Tibial artery (tissue), 4 donors: Measurements from ENCODE around the gene IPO8.

Source experiments
- DNase-seq, 2 donors: peaks; one replicate each; pipeline ENCODE4 v3.0.0-alpha.2; 2019
- H3K27ac ChIP-seq, 2 donors: fragments of 200-600 bp; sonication (generic) in 1 of 2; 1 replicate in 1 of 2; 2 replicates in 1 of 2; pipeline ENCODE4 v1.5.1; 2018 to 2019; ENCODE audit warnings: mild to moderate bottlenecking in 1 of 2
- H3K27me3 ChIP-seq, 2 donors: fragments of 200-600 bp; sonication (generic) in 1 of 2; one replicate each; pipeline versions ENCODE4 v1.5.1 to v1.6.0; 2016 to 2019
- H3K36me3 ChIP-seq, 3 donors: fragments of 200-600 bp; sonication (generic) in 2 of 3; one replicate each; pipeline ENCODE4 v1.5.1; 2016 to 2019; ENCODE audit warnings: mild to moderate bottlenecking in 2 of 3
- H3K4me1 ChIP-seq, 4 donors: fragments of 200-600 bp; sonication (generic) in 2 of 4; 1 replicate in 3 of 4; 2 replicates in 1 of 4; pipeline ENCODE4 v1.5.1; 2016 to 2019
- H3K4me3 ChIP-seq, 2 donors: fragments of 200-600 bp; sonication (generic) in 1 of 2; 1 replicate in 1 of 2; 2 replicates in 1 of 2; pipeline ENCODE4 v1.5.1; 2018 to 2019; ENCODE audit warnings: mild to moderate bottlenecking in 2 of 2
- H3K9me3 ChIP-seq, 3 donors: fragments of 200-600 bp; sonication (generic) in 1 of 3; one replicate each; pipeline ENCODE4 v1.5.1; 2016 to 2019
- intact Hi-C: fragments of 100-400 bp; cut with DNase I; formaldehyde crosslinking; loops from one replicate; pipeline ENCODE4 v1.15.0; 2023; ENCODE audit warnings: low total_unique reads
- TF ChIP-seq, protein P1 (sequence below), 2 experiments: fragments of 200-600 bp in 1 of 2; fragments of 450-650 bp in 1 of 2; IDR thresholded peaks; one replicate each; pipeline ENCODE4 v1.5.1; 2017 to 2019; ENCODE audit warnings: antibody characterized with exemption in 2 of 2, mild to moderate bottlenecking in 1 of 2, moderate library complexity in 1 of 2

Gene IPO8

DNA sequence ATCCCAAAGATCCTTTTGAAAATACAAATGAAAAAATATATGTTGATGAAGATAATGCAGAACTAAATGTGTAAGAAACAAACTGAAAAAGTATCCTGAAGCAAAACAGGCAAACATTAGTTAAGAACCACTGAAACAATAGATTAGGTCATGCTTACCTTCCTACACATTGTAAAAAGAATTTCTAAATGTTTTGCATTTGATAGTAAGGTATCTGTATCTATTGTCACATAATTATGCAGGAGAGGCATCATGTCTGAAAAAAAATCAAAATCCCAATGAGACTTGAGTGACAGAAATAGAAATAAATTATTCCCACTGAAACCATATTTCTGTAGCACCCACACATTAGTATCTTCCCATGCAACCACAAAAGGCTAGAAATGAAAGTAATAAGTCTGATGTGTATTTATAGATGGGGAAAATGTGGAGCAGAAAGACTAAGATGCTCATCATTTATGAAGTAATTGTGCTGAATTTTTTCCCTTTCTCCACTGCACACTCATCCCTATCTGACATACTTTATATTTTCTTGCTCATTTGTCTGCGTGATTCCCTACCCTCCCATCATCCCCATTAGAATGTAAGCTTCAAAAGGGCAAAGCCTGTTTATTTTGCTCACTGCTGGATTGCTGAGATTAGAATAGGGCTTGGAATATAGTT, 43.5 kb downstream of the IPO8 start:
- H3K4me3 ChIP-seq = no peak overlapping the region
- no peak for DNase-seq
- peaks cover 17 to 36% (median 24%) of the 10 kb centered on the region in 3 donors for H3K36me3 ChIP-seq
- TF ChIP-seq, protein P1, sequence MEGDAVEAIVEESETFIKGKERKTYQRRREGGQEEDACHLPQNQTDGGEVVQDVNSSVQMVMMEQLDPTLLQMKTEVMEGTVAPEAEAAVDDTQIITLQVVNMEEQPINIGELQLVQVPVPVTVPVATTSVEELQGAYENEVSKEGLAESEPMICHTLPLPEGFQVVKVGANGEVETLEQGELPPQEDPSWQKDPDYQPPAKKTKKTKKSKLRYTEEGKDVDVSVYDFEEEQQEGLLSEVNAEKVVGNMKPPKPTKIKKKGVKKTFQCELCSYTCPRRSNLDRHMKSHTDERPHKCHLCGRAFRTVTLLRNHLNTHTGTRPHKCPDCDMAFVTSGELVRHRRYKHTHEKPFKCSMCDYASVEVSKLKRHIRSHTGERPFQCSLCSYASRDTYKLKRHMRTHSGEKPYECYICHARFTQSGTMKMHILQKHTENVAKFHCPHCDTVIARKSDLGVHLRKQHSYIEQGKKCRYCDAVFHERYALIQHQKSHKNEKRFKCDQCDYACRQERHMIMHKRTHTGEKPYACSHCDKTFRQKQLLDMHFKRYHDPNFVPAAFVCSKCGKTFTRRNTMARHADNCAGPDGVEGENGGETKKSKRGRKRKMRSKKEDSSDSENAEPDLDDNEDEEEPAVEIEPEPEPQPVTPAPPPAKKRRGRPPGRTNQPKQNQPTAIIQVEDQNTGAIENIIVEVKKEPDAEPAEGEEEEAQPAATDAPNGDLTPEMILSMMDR (IDR thresholded peaks at IDR 0.05) = no peak
- intact Hi-C loops = no loop called here
- no peaks in the 10 kb centered on the region for H3K9me3 ChIP-seq
- H3K27ac ChIP-seq = no peak overlapping the region
- H3K27me3 ChIP-seq = no peaks in the 10 kb centered on the region
- H3K4me1 ChIP-seq = no peaks in the 10 kb centered on the region

DNA sequence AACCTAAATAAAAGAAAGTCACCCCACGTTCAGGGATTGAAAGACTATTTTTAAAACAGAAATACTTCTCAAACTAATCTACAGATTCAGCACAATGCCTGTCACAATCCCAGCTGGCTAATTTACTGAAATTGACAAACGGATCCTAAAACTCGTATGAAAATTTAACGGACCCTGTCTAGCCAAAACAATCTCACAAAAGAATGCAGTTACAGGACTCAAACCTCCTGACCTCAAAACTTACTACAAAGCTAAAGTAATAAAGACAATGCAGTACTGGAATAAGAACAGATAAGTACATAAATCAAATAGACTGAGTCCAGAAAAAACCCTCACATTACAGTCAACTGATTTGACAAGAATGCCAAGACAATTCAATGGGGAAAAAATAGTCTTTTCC, 48.8 kb downstream of the IPO8 start:
- DNase-seq = no peak
- Histone ChIP-seq H3K27me3 (no peaks in the 10 kb centered on the region), H3K4me3 (no peak overlapping the region), H3K9me3 (no peaks in the 10 kb centered on the region), H3K4me1 (no peaks in the 10 kb centered on the region), H3K36me3 (peaks cover 0 to 23% (median 12%) of the 10 kb centered on the region in 3 donors), H3K27ac (no peak overlapping the region)
- TF ChIP-seq, protein P1 (IDR thresholded peaks at IDR 0.05) = no peak
- intact Hi-C loops = no loop called here

DNA sequence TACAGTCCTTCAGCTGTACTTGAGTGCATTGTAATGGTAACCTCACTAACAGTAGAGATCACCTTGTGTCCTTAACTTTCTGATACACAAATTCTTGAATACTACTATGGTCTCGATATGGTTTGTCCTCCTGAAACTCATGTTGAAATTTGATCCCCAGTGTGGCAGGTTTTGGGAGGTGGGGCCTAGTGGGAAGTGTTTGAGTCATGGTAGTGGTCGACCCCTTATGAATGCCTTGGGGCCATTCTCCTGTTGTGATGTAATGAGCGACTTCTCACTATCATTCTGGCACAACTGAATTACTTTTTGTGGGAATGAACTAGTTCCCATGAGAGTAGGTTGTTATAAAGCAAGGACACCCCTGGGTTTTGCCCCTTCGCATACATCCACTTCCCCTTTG, 52.3 kb downstream of the IPO8 start:
- TF ChIP-seq, protein P1 (IDR thresholded peaks at IDR 0.05) = no peak
- intact Hi-C loops = no loop called here

DNA sequence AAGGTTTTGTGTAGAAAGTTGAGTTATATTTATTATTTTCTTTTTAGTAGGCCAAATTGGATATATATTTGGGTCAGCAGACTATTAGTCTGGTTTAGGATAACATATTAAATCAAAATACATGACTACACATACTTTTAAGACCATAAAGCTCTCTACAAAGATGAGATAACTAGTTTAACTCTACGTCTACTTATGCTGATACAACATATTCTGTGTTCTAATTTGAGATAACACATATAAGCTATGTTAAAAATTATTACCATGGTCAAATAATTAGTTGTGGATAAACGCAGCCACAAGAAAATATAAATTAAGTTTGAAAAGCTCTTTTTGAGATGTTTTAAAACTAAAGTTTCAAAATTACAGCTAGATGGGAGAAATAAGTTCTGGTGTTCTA, 55.3 kb downstream of the IPO8 start:
- Histone ChIP-seq H3K4me1 (no peaks in the 10 kb centered on the region), H3K9me3 (no peaks in the 10 kb centered on the region), H3K36me3 (peaks cover 31 to 37% (median 31%) of the 10 kb centered on the region in 3 donors), H3K27ac (no peak overlapping the region), H3K4me3 (no peak overlapping the region), H3K27me3 (no peaks in the 10 kb centered on the region)
- TF ChIP-seq, protein P1 (IDR thresholded peaks at IDR 0.05) = no peak
- intact Hi-C loops = no loop called here
- no peak for DNase-seq

More for the DNA sequence above, 52.3 kb downstream of the IPO8 start:
- no peak overlapping the region for H3K27ac ChIP-seq
- no peak for DNase-seq
- peaks cover 8 to 23% (median 17%) of the 10 kb centered on the region in 3 donors for H3K36me3 ChIP-seq
- H3K9me3 ChIP-seq = no peaks in the 10 kb centered on the region
- no peak overlapping the region for H3K4me3 ChIP-seq
- no peaks in the 10 kb centered on the region for H3K4me1 ChIP-seq
- H3K27me3 ChIP-seq = no peaks in the 10 kb centered on the region

DNA sequence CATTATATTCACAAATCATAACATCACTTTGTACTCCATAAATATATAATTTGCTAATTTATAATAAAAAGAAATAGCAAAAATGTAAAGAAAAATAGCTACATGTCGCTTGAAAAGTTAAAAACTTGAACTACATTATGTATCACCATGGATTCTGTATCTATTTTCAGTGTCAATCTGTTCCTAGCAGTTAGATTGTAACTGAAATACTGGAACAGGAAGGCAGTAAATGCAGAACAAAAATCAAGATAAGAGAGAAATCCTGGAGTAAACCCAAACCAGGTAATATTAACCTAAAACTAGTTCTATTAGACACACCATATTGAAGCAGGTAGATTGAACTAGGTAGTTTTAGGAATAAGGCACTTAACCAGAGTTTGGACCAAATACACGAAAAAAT, 60.3 kb downstream of the IPO8 start:
- Histone ChIP-seq H3K36me3 (peaks cover 56 to 73% (median 62%) of the 10 kb centered on the region in 3 donors), H3K4me1 (no peaks in the 10 kb centered on the region), H3K27me3 (no peaks in the 10 kb centered on the region), H3K9me3 (no peaks in the 10 kb centered on the region), H3K4me3 (no peak overlapping the region), H3K27ac (no peak overlapping the region)
- no peak for DNase-seq
- intact Hi-C loops = no loop called here
- TF ChIP-seq, protein P1 (IDR thresholded peaks at IDR 0.05) = no peak
